GM19455 (cell line): ENCODE measurements around the gene ATP13A3.

ENCODE experiments used
- ATAC-seq: cut with Tn5 transposase; IDR thresholded peaks from one replicate; pipeline ENCODE4 v1.9.1; 2021; ENCODE audit not compliant: unreplicated experiment

The ATP13A3 gene

GRCh38 chr3:194446172-194446571, 40.6 kb downstream of the ATP13A3 start:
- no peak for ATAC-seq

- no peak for ATAC-seq
Observed at GRCh38 chr3:194443901-194444300, 42.9 kb downstream of the ATP13A3 start.

GRCh38 chr3:194440756-194441155, 46.0 kb downstream of the ATP13A3 start:
- no peak for ATAC-seq

- ATAC-seq, result no peak
Observed at GRCh38 chr3:194439881-194440550, 46.8 kb downstream of the ATP13A3 start.

- no peak for ATAC-seq
Observed at GRCh38 chr3:194434503-194434902, 52.3 kb downstream of the ATP13A3 start.

- no peak for ATAC-seq
Observed at GRCh38 chr3:194431554-194431953, 55.2 kb downstream of the ATP13A3 start.

GRCh38 chr3:194425399-194425798, 61.4 kb downstream of the ATP13A3 start:
- no peak for ATAC-seq

GRCh38 chr3:194424953-194425352, 61.8 kb downstream of the ATP13A3 start:
- ATAC-seq, result no peak

- no peak for ATAC-seq
Observed at GRCh38 chr3:194424373-194424772, 62.4 kb downstream of the ATP13A3 start.

GRCh38 chr3:194423317-194423716, 63.5 kb downstream of the ATP13A3 start:
- no peak for ATAC-seq

GRCh38 chr3:194422188-194422587, 64.6 kb downstream of the ATP13A3 start:
- no peak for ATAC-seq

GRCh38 chr3:194418671-194419070, 68.1 kb downstream of the ATP13A3 start:
- no peak for ATAC-seq

- no peak for ATAC-seq
Observed at GRCh38 chr3:194407423-194407822, 79.4 kb downstream of the ATP13A3 start.

GRCh38 chr3:194405766-194406165, 81.0 kb downstream of the ATP13A3 start:
- ATAC-seq, result no peak

GRCh38 chr3:194404365-194405140, 82.2 kb downstream of the ATP13A3 start:
- ATAC-seq, result no peak

GRCh38 chr3:194401868-194402329, 84.9 kb downstream of the ATP13A3 start:
- no peak for ATAC-seq

GRCh38 chr3:194401346-194401745, 85.5 kb downstream of the ATP13A3 start:
- ATAC-seq, result no peak

- ATAC-seq, result no peak
Observed at GRCh38 chr3:194399874-194400411, 86.9 kb downstream of the ATP13A3 start.

- ATAC-seq, result no peak
Observed at GRCh38 chr3:194399166-194399565, 87.6 kb downstream of the ATP13A3 start, which contains the start of gene GP5. TSS of gene GP5 (minus strand) at chr3:194399266. CDS start at chr3:194398282, 984 bp downstream.

GRCh38 chr3:194397757-194398312, 89.0 kb downstream of the ATP13A3 start:
- no peak for ATAC-seq

GRCh38 chr3:194396859-194397756, 89.7 kb downstream of the ATP13A3 start:
- ATAC-seq, result no peak
